Activated gamma-delta T cell (primary cell): Measurements from ENCODE around the gene PITX1.

Experiments used
- DNase-seq: peaks from one replicate; lab custom pipeline; 2025; lab: John Stamatoyannopoulos, UW

Gene PITX1

GRCh38 chr5:135041726-135042125 lies 7.7 kb upstream of the PITX1 start:
- DNase-seq = no peak

DNA sequence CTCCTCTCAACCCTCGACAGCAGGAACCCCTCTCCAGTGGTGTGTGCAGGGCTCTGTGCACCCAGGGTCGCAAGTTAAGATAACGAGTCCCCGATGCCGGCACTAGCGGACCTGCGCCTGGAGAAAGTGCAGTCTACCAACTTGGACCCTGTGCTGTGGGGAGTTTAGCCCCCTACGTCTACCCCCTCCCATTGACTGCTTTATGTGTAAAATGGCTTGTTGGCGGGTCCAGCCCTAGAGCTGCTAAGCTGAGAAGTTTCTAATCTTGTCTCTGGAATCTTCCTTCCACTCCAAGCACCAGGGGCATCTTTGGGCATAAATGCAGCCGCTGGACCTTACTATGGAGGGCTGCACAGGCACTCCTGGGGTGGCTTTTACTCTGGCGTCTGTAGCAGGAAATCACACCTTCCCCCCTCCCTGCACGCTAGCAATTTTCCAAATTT lies 7.1 kb upstream of the PITX1 start:
- no peak for DNase-seq

- no peak for DNase-seq
Measured at GRCh38 chr5:135040333-135041144, 6.5 kb upstream of the PITX1 start.

DNA sequence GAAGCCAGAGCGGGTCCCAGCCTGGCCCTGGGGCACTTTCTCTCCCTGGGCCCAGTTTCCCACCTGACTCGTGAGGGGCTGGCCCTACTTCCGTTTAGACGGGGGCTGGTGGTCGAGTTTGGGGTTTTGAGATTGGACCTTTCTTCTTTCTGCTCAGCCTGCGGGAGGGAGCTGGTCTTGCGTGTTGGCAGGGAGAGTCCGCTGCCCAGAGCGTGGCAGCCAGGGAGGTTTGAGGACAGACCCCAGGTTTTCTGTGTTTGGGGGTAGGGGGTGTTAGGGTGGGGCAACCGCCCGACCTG lies 6.0 kb upstream of the PITX1 start:
- DNase-seq = no peak

DNA sequence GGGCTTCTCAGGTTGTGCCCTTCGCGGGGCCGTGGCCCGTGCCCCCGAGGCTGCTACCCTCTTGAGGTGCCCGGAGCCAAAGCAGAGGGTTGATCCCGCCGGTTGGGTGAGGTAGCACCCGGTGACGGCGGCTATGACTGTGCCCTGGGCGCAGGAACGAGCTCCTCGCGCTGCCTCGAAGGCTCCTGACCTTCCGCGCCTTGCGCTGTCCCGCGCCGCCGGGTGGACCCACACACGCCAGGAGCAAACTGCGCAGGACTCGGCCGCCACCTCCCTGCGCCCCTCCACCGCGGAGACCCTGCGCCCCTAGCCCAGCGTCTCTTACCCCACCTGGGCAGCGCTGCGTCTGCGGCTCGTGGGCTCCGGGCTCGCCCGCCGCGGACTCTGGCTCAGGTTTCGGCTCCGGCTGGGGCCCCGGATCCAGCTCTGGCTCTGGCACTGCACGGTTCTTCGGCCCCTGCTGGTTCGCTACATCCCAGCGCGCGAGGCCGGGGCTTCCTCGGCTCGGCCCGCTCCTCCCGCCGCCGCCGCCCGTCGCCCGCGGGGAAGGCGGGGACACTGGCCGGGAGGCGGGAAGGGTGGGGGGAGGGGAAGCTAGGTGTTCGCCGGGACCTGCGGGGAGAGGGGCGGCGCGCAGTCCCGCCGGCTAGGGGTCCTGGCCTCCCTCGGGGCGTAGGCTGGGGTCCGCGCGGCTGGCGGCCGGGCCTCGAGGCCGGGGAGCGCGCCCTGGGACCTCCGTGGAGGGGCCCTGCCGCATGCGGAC lies 5.4 kb upstream of the PITX1 start:
- no peak for DNase-seq

DNA sequence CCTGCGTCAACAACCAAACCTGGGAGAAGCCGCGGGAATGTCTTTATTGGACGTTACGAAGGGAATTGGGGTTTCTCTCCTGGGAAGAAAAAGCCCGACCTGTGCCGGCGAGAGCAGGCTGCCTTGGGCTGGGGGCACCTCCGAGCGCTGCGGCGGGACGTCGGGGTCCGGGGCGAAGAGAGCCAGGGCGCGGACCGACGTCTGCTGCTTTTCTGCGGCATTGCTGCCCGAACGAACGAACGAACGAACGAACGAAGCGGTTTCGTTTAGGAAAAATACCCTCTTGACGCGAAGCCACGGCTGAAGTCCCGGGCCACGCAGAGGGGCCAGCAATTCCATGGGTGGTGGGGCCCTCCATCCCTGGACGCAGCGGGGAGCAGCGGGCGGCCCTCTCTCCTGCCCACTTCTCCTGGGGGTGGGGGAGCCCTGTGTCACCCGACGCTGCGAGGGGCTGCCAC lies 4.8 kb upstream of the PITX1 start:
- DNase-seq = no peak

- no peak for DNase-seq
Measured at GRCh38 chr5:135038205-135038812, 4.3 kb upstream of the PITX1 start.

GRCh38 chr5:135037519-135038204 lies 3.6 kb upstream of the PITX1 start:
- DNase-seq = no peak

DNA sequence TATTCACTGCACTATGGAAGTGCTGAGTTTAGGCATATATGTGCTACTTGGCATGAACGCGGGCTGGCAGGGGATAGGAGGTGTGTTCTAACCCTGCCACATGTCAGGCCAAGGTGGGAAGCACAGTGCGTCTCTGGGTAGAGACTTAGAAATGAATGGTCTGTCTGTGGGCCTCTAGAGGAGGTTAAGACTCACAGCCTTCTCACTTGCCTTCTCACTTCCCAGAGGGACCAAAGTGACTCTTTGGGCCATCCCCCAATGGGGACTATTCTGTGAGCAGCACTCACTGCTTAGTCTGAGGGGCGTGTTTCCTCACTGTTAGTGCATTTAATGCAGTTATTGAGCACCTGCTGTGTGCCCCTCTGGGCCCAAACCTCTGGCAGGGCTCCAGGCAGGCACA lies 2.4 kb upstream of the PITX1 start:
- no peak for DNase-seq

GRCh38 chr5:135035678-135036030 lies 1.6 kb upstream of the PITX1 start:
- no peak for DNase-seq

DNA sequence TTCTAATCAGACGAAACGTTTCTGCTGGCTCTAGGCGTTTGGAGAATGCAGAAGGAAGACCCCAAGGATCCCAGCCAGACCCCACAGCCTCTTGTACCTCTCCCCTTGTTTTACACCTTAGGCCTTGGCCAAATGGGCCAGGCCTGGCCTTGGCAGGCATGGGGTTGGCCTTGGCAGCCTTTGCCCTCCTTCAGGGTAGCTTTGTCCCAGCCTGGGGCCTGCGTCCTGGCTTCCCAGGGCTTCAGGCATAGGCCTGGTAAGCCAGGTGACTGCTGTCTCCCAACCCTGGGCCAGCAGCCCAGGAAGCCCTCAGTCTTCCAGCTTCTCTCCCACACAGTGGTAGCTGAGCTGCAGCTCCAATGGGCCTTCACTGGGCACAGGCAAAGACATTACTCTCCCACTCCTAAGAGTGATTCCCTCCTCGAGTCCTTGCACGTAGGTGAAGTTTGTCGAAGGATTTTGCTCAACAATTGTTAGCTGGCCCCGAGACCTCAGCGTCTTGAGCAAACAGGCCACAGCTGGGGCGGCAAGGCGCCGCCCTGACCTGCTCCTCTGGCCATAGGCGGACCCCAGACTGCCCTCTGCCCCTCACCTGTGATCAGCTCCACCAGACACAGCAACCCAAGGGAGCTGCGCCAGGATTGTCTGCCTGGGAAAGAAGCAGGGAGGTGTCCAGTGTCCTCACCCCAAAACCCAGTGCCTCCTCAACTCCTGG lies 1.1 kb upstream of the PITX1 start:
- no peak for DNase-seq

GRCh38 chr5:135034236-135034962 lies 371 bp upstream of the PITX1 start:
- no peak for DNase-seq

GRCh38 chr5:135032999-135033861 lies 798 bp downstream of the PITX1 start:
- DNase-seq = no peak

DNA sequence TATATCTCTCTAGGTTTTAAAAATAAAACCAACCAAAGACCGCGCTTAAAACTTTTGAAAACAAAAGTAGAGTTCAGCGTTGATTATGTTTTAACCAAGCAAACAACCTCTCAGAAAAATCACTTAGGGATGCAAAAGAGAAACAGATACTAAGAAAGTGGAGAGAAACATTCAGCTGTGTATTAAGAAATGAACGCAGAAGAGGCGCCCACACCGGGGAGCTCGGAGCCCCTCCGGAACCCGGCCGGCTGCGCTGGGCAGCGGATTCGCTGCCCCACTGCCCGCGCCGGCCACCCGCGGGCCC lies 1.4 kb downstream of the PITX1 start:
- no peak for DNase-seq

DNA sequence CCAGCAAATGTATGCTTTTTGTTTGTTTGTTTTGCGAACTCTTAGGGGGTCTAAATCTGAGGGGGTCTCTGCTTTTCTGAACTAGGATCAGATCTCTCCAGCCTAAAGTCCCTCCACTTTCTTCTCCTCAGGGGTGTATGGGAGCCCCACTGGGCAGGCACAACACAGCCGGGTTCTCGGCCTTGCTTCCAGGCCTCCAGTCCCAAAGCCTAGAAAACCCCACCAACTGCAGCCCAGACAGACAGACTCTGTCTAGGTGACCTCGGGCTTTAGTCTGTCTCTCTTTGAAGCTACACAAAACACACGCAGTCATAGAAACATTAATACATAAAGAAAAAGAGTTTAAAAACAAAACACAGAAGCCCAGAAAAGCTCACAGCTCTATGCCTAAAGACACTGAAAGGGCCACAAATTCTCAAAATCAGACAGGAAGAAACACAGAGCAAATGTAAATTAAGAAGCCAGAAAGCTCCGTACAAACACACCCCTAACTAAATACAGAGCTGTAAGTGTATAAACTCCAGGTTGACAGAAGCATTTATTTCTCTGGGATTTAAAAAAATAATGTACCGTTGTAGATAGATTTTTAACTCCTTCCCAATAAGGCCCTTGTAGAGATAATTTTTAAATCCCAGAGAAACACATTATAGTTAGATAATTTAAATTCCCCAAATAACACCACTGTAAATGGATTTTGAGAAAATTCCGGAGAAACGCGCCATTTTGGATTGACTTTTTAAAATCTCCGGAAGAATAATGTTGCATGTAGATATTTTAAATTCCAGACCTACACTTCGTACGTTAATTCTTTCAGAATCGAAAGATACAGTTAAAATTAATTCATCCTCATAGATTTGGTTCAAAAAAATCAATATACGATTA lies 2.0 kb downstream of the PITX1 start:
- DNase-seq = no peak

DNA sequence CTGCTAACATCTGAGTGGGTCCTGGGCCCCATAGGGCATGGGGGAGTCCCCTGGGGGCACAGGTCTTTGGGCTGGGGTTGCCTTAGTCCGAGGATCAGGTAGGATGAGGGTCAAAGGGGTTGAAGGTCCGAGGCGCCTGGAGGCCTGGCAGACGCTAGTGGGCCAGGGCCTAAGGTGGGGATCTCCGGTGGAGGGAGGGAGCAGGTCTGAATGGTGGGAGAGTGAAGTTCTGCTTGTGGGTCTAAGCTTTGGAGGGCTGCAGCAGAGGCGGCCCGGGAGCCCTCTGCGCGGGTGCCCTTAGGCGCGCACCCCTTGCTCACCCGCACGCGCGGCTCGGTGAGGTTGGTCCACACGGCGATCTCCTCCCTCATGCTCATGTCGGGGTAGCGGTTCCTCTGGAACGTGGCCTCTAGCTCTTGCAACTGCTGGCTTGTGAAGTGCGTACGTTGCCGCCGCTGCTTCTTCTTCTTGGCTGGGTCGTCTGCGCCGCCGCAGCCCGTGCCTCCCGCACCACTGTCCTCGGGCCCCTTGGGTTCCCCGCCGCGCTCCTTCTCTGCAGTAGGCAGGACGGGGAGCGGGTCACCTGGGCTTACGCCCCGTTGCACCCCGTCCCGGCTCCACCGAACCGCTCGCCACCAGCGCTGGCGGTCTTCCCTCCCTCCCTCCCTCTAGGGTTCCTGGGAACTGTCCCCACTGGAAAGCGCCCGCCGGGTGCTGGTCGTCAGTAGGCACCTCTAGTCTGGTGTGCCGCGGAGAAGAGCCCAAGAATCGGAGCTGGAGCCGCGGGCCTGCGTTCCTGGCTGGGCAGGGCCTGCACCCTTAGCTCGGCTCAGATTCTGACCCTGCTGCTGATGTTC lies 2.8 kb downstream of the PITX1 start:
- no peak for DNase-seq

GRCh38 chr5:135030123-135030955 lies 3.7 kb downstream of the PITX1 start:
- no peak for DNase-seq
